NT2/D1 (cell line): ENCODE data around the gene SMOC2.

ENCODE experiments used
- DNase-seq: peaks from one replicate; pipeline ENCODE4 v3.0.0-alpha.2; 2011; ENCODE audit warnings: low read depth, low spot score
- H3K27me3 ChIP-seq: 2 replicates; pipeline ENCODE4 v1.6.0; 2011; ENCODE audit warnings: mild to moderate bottlenecking; ENCODE audit not compliant: insufficient read length, insufficient read depth
- H3K36me3 ChIP-seq: 2 replicates; pipeline ENCODE4 v1.6.1; 2011; ENCODE audit warnings: mild to moderate bottlenecking, low read length, mixed read lengths; ENCODE audit not compliant: insufficient read depth, insufficient read length
- H3K4me1 ChIP-seq: 2 replicates; pipeline ENCODE4 v1.5.1; 2011; ENCODE audit not compliant: insufficient read depth, insufficient read length
- H3K4me3 ChIP-seq: 2 replicates; pipeline ENCODE4 v1.5.1; 2011; ENCODE audit warnings: low read depth; ENCODE audit not compliant: insufficient read length
- H3K9ac ChIP-seq: 2 replicates; pipeline ENCODE4 v1.6.0; 2011; ENCODE audit warnings: low read depth; ENCODE audit not compliant: insufficient read length
- H3K9me3 ChIP-seq: 2 replicates; pipeline ENCODE4 v1.5.1; 2011; ENCODE audit warnings: mild to moderate bottlenecking, low read length; ENCODE audit not compliant: insufficient read depth
- SUZ12 ChIP-seq: IDR thresholded peaks from 2 replicates; pipeline ENCODE4 v1.6.1; 2011; ENCODE audit not compliant: insufficient read length, insufficient read depth; ENCODE audit errors: extremely low read depth
- YY1 ChIP-seq: IDR thresholded peaks from 2 replicates; pipeline ENCODE4 v1.6.1; 2011; ENCODE audit not compliant: insufficient read length, insufficient read depth
- ZNF274 ChIP-seq: IDR thresholded peaks from 2 replicates; pipeline ENCODE4 v1.6.1; 2011; ENCODE audit warnings: mild to moderate bottlenecking, low read depth, low read length

The SMOC2 gene

GRCh38 chr6:168415993-168416530 lies 24.9 kb upstream of the SMOC2 start:
- no peak overlapping the region for H3K4me3 ChIP-seq
- H3K36me3 ChIP-seq: no peaks in the 10 kb centered on the region
- no peak for DNase-seq
- H3K9me3 ChIP-seq: no peaks in the 10 kb centered on the region
- no peaks in the 10 kb centered on the region for H3K27me3 ChIP-seq
- TF ChIP-seq YY1: no peak
- TF ChIP-seq SUZ12: no peak
- no peak for TF ChIP-seq ZNF274
- no peaks in the 10 kb centered on the region for H3K4me1 ChIP-seq
- H3K9ac ChIP-seq: no peak overlapping the region

- Histone ChIP-seq H3K4me1 (no peaks in the 10 kb centered on the region), H3K9me3 (no peaks in the 10 kb centered on the region), H3K9ac (no peak overlapping the region), H3K36me3 (no peaks in the 10 kb centered on the region), H3K27me3 (no peaks in the 10 kb centered on the region), H3K4me3 (no peak overlapping the region)
- DNase-seq: no peak
- no peak for TF ChIP-seq YY1
- TF ChIP-seq ZNF274: no peak
- no peak for TF ChIP-seq SUZ12
These were observed 24.5 kb upstream of the SMOC2 start for GRCh38 chr6:168416531-168416930.

- no peak overlapping the region for H3K4me3 ChIP-seq
- no peak for DNase-seq
- no peak for TF ChIP-seq SUZ12
- TF ChIP-seq YY1: no peak
- TF ChIP-seq ZNF274: no peak
- H3K27me3 ChIP-seq: no peaks in the 10 kb centered on the region
- H3K4me1 ChIP-seq: no peaks in the 10 kb centered on the region
- H3K36me3 ChIP-seq: no peaks in the 10 kb centered on the region
- no peaks in the 10 kb centered on the region for H3K9me3 ChIP-seq
- H3K9ac ChIP-seq: no peak overlapping the region
These were observed 23.8 kb upstream of the SMOC2 start for GRCh38 chr6:168417191-168417590.

- H3K9ac ChIP-seq: no peak overlapping the region
- no peaks in the 10 kb centered on the region for H3K27me3 ChIP-seq
- no peaks in the 10 kb centered on the region for H3K36me3 ChIP-seq
- H3K4me1 ChIP-seq: no peaks in the 10 kb centered on the region
- no peaks in the 10 kb centered on the region for H3K9me3 ChIP-seq
- no peak overlapping the region for H3K4me3 ChIP-seq
- DNase-seq: no peak
- no peak for TF ChIP-seq YY1
- no peak for TF ChIP-seq SUZ12
- TF ChIP-seq ZNF274: no peak
These were observed 23.1 kb upstream of the SMOC2 start for GRCh38 chr6:168417679-168418557.

- DNase-seq: no peak
- Histone ChIP-seq H3K36me3 (no peaks in the 10 kb centered on the region), H3K4me1 (no peaks in the 10 kb centered on the region), H3K9ac (no peak overlapping the region), H3K4me3 (no peak overlapping the region), H3K27me3 (no peaks in the 10 kb centered on the region), H3K9me3 (no peaks in the 10 kb centered on the region)
- no peak for TF ChIP-seq SUZ12
- no peak for TF ChIP-seq ZNF274
- TF ChIP-seq YY1: no peak
These were observed 22.3 kb upstream of the SMOC2 start for GRCh38 chr6:168418711-168419121.

- DNase-seq: no peak
- Histone ChIP-seq H3K9ac (no peak overlapping the region), H3K4me1 (no peaks in the 10 kb centered on the region), H3K9me3 (no peaks in the 10 kb centered on the region), H3K36me3 (no peaks in the 10 kb centered on the region), H3K4me3 (no peak overlapping the region), H3K27me3 (no peaks in the 10 kb centered on the region)
- TF ChIP-seq YY1 (no peak), ZNF274 (no peak), SUZ12 (no peak)
These were observed 21.4 kb upstream of the SMOC2 start for GRCh38 chr6:168419569-168419968.

- TF ChIP-seq YY1: no peak
- no peak for TF ChIP-seq SUZ12
- no peak for TF ChIP-seq ZNF274
- Histone ChIP-seq H3K9ac (no peak overlapping the region), H3K4me1 (no peaks in the 10 kb centered on the region), H3K36me3 (no peaks in the 10 kb centered on the region), H3K9me3 (no peaks in the 10 kb centered on the region), H3K27me3 (no peaks in the 10 kb centered on the region), H3K4me3 (no peak overlapping the region)
- DNase-seq: no peak
These were observed 20.9 kb upstream of the SMOC2 start for GRCh38 chr6:168420084-168420483.
